Parathyroid adenoma (tissue), 2 donors: ENCODE measurements around the gene KIF26A.
"Not testable (repeated sequence)": the region's sequence is repeated elsewhere in the genome, so short reads cannot be mapped to it uniquely, and the experiment has no call there.

Source experiments
- H2AFZ ChIP-seq: fragments of 300-600 bp; sonication (generic); one replicate; pipeline ENCODE4 v1.7.0; 2017; ENCODE audit warnings: antibody characterized with exemption, mild to moderate bottlenecking
- H3K27ac ChIP-seq: fragments of 300-600 bp; sonication (generic); one replicate; pipeline ENCODE4 v1.7.0; 2017
- H3K27me3 ChIP-seq: fragments of 300-600 bp; sonication (generic); one replicate; pipeline ENCODE4 v1.7.0; 2017; ENCODE audit warnings: low read length; ENCODE audit not compliant: control insufficient read depth, insufficient read depth
- H3K36me3 ChIP-seq: fragments of 300-600 bp; sonication (generic); one replicate; pipeline ENCODE4 v1.7.0; 2017; ENCODE audit warnings: low read length; ENCODE audit not compliant: control insufficient read depth, insufficient read depth
- H3K4me1 ChIP-seq: fragments of 300-600 bp; sonication (generic); one replicate; pipeline ENCODE4 v1.7.0; 2017; ENCODE audit warnings: control low read depth
- H3K4me2 ChIP-seq: fragments of 300-600 bp; sonication (generic); one replicate; pipeline ENCODE4 v1.7.0; 2017; ENCODE audit warnings: low read length
- H3K4me3 ChIP-seq: fragments of 300-600 bp; sonication (generic); one replicate; pipeline ENCODE4 v1.7.0; 2017; ENCODE audit warnings: low read depth, low read length
- H3K79me2 ChIP-seq: fragments of 300-600 bp; sonication (generic); one replicate; pipeline ENCODE4 v1.7.0; 2017; ENCODE audit warnings: control low read depth
- H3K9ac ChIP-seq: fragments of 300-600 bp; sonication (generic); one replicate; pipeline ENCODE4 v1.7.0; 2017; ENCODE audit warnings: mild to moderate bottlenecking
- H3K9me3 ChIP-seq: fragments of 300-600 bp; sonication (generic); one replicate; pipeline ENCODE4 v1.7.0; 2017; ENCODE audit warnings: low read length; ENCODE audit not compliant: control insufficient read depth
- CTCF ChIP-seq: fragments of 300-600 bp; sonication (generic); IDR thresholded peaks from one replicate; pipeline ENCODE4 v1.7.0; 2017; ENCODE audit warnings: antibody characterized with exemption, mild to moderate bottlenecking
- donor health status: primary hyperparathyroidism.

KIF26A gene

GRCh38 chr14:104224131-104224505, 85.7 kb downstream of the KIF26A start:
- no peak overlapping the region for H3K9ac ChIP-seq

GRCh38 chr14:104224506-104225277, 86.3 kb downstream of the KIF26A start:
- Histone ChIP-seq H3K27me3 (no peaks in the 10 kb centered on the region), H3K4me3 (no peak overlapping the region), H3K36me3 (no peaks in the 10 kb centered on the region), H2AFZ (no peak overlapping the region), H3K9me3 (no peaks in the 10 kb centered on the region), H3K27ac (no peak overlapping the region), H3K79me2 (no peaks in the 10 kb centered on the region), H3K4me2 (no peak overlapping the region), H3K9ac (no peak overlapping the region), H3K4me1 (no peaks in the 10 kb centered on the region)
- TF ChIP-seq CTCF = no peak

More at GRCh38 chr14:104224131-104224505, 85.7 kb downstream of the KIF26A start:
- H3K27me3 ChIP-seq = no peaks in the 10 kb centered on the region
- H3K79me2 ChIP-seq = no peaks in the 10 kb centered on the region
- no peaks in the 10 kb centered on the region for H3K9me3 ChIP-seq
- H3K4me1 ChIP-seq = no peaks in the 10 kb centered on the region
- no peak overlapping the region for H3K4me3 ChIP-seq
- no peak for TF ChIP-seq CTCF
- H3K27ac ChIP-seq = no peak overlapping the region
- H3K36me3 ChIP-seq = no peaks in the 10 kb centered on the region
- no peak overlapping the region for H3K4me2 ChIP-seq
- no peak overlapping the region for H2AFZ ChIP-seq

GRCh38 chr14:104225278-104226190, 87.1 kb downstream of the KIF26A start:
- not testable (repeated sequence) for H3K4me2 ChIP-seq, H3K27me3 ChIP-seq, H2AFZ ChIP-seq, H3K36me3 ChIP-seq, H3K9me3 ChIP-seq, H3K27ac ChIP-seq, H3K9ac ChIP-seq, H3K4me3 ChIP-seq, H3K79me2 ChIP-seq, H3K4me1 ChIP-seq

- Histone ChIP-seq H3K27ac (no peak overlapping the region), H3K4me1 (no peaks in the 10 kb centered on the region), H3K4me2 (no peak overlapping the region), H3K27me3 (no peaks in the 10 kb centered on the region), H3K79me2 (no peaks in the 10 kb centered on the region), H3K9ac (no peak overlapping the region), H2AFZ (no peak overlapping the region), H3K4me3 (no peak overlapping the region), H3K36me3 (no peaks in the 10 kb centered on the region), H3K9me3 (no peaks in the 10 kb centered on the region)
- TF ChIP-seq CTCF = no peak
Measured at GRCh38 chr14:104226421-104227383, 88.3 kb downstream of the KIF26A start.
